A204.1 (cell line): Measurements from ENCODE around the gene ATG4B.
"Not testable (repeated sequence)": the region's sequence is repeated elsewhere in the genome, so short reads cannot be mapped to it uniquely, and the experiment has no call there.

Source experiments
- FAIRE-seq: peaks from 2 replicates; lab custom pipeline; 2012; peaks lifted over from hg19 to GRCh38; lab: Jason Lieb, UNC

ATG4B gene

GRCh38 chr2:241637018-241637794 is at the start of gene ATG4B, which contains the start of gene THAP4:
Gene ATG4B, plus strand, starts transcription at chr2:241637693. Its CDS starts 22 bp downstream, at chr2:241637715.
Gene THAP4, minus strand, starts transcription at chr2:241637158. Its CDS starts 141 bp downstream, at chr2:241637017.
- FAIRE-seq, result no peak

GRCh38 chr2:241589863-241590262 is 47.6 kb upstream of the ATG4B start:
- not testable (repeated sequence) for FAIRE-seq

GRCh38 chr2:241590496-241591455 is 46.7 kb upstream of the ATG4B start:
- FAIRE-seq, result not testable (repeated sequence)

GRCh38 chr2:241592126-241592845 is 45.2 kb upstream of the ATG4B start:
- FAIRE-seq, result no peak

- no peak for FAIRE-seq
Observed at GRCh38 chr2:241593271-241593670, 44.2 kb upstream of the ATG4B start.

GRCh38 chr2:241595600-241596140 is 41.8 kb upstream of the ATG4B start:
- no peak for FAIRE-seq

- no peak for FAIRE-seq
Observed at GRCh38 chr2:241597561-241597960, 39.9 kb upstream of the ATG4B start.

GRCh38 chr2:241598061-241598460 is 39.4 kb upstream of the ATG4B start:
- FAIRE-seq, result no peak

GRCh38 chr2:241598487-241598886 is 39.0 kb upstream of the ATG4B start:
- no peak for FAIRE-seq

GRCh38 chr2:241599615-241600014 is 37.9 kb upstream of the ATG4B start:
- FAIRE-seq, result no peak

GRCh38 chr2:241601841-241602240 is 35.7 kb upstream of the ATG4B start:
- no peak for FAIRE-seq

- FAIRE-seq, result no peak
Observed at GRCh38 chr2:241602720-241603119, 34.8 kb upstream of the ATG4B start.

- FAIRE-seq, result no peak
Observed at GRCh38 chr2:241603686-241604085, 33.8 kb upstream of the ATG4B start.

GRCh38 chr2:241606186-241606585 is 31.3 kb upstream of the ATG4B start:
- FAIRE-seq, result no peak

- no peak for FAIRE-seq
Observed at GRCh38 chr2:241607162-241607885, 30.2 kb upstream of the ATG4B start.

- no peak for FAIRE-seq
Observed at GRCh38 chr2:241608881-241609280, 28.6 kb upstream of the ATG4B start.

- no peak for FAIRE-seq
Observed at GRCh38 chr2:241609859-241610793, 27.4 kb upstream of the ATG4B start.

GRCh38 chr2:241611062-241611461 is 26.4 kb upstream of the ATG4B start:
- FAIRE-seq, result no peak

GRCh38 chr2:241612156-241613016 is 25.1 kb upstream of the ATG4B start:
- FAIRE-seq, result no peak
